ENCODE measurements around the gene TMEM170B.

TMEM170B gene

DNA sequence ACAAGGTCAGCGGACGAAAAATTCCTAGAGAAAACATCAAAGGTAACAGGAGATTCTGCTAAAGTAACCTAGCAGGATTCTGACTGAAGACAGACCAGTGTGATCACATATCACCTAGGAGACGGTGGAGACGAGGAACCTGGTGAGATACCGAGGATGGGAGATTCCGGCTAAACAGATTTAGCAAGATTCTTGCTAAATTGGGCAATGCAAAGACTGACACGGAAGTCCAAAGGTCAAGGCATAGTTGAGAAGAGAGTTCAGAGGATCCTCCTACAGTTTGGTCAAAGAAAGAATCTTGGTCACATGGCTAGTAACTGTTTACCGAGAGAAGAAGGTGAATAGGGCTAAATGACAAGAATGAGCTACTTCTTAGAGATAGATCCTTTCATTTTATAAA lies 61.1 kb downstream of the TMEM170B start:
- H3K4me3 ChIP-seq (ENCODE audit: low read depth, low read length), result no peak overlapping the region
- TF ChIP-seq, protein P1, sequence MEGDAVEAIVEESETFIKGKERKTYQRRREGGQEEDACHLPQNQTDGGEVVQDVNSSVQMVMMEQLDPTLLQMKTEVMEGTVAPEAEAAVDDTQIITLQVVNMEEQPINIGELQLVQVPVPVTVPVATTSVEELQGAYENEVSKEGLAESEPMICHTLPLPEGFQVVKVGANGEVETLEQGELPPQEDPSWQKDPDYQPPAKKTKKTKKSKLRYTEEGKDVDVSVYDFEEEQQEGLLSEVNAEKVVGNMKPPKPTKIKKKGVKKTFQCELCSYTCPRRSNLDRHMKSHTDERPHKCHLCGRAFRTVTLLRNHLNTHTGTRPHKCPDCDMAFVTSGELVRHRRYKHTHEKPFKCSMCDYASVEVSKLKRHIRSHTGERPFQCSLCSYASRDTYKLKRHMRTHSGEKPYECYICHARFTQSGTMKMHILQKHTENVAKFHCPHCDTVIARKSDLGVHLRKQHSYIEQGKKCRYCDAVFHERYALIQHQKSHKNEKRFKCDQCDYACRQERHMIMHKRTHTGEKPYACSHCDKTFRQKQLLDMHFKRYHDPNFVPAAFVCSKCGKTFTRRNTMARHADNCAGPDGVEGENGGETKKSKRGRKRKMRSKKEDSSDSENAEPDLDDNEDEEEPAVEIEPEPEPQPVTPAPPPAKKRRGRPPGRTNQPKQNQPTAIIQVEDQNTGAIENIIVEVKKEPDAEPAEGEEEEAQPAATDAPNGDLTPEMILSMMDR (IDR thresholded peaks at IDR 0.05; ENCODE audit: borderline replicate concordance, insufficient read depth, low read depth, low read length), result no peak

DNA sequence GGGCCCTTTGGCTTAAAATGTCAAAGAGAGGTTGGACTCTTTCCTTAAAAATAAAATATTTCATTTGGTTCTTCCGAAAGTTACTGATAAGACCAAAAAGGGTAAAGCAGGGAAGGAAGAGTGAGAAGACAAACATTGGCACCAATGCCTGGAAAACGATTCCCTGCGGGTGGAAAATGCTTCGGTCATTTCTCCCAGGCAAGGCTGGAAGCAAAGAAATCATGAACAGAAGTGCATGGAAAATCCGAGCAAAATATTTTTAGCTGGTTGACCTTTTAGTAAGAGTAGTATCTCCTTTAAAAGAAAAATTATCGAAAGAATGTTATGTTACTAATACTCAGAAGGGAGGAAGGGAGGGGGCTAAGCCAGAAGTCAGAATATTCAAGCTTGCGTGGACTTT lies 62.7 kb downstream of the TMEM170B start:
- no peak overlapping the region for H3K4me3 ChIP-seq (ENCODE audit: low read depth, low read length)
- TF ChIP-seq, protein P1 (IDR thresholded peaks at IDR 0.05; ENCODE audit: borderline replicate concordance, insufficient read depth, low read depth, low read length), result no peak

DNA sequence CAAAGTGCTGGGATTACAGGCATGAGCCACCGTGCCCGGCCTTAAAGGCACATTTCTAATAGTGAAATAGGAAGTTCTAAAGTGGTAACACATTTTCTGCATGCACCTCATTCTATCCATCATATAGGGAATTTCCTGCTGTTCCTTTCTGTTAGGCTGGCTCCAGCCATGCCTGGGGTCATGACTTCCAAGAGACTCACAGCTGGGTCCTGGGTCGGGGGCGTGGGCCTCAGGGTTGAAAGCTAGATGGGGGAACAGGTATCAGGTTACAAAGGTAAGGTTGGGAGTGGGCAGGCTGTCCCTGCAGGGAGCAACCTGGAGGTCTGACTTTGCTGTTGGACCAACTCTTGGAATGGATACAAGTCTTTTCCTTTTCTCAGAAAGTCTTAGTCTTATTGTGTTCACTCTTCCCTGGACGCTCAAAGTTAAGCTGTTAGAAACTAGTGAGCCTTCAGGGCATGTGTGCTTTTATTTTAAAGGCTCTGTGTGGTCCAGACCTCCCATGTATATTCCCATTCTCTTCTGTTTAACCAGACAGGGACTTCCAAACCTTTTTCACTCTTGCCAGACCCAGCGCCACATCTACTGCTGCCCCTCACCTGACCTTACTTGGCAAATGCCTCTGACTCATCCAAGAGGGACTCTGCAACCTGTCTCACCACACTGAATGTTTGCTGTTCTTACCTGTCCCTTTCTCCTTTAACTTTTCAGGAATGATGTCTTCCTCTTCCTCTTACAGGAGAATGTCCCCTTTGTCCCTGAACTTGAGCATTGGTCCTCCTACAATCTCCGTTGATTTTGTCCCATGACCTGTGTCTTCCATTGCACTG lies 64.4 kb downstream of the TMEM170B start:
- H3K4me3 ChIP-seq (ENCODE audit: low read depth, low read length), result no peak overlapping the region
- TF ChIP-seq, protein P1 (IDR thresholded peaks at IDR 0.05; ENCODE audit: borderline replicate concordance, insufficient read depth, low read depth, low read length), result no peak

DNA sequence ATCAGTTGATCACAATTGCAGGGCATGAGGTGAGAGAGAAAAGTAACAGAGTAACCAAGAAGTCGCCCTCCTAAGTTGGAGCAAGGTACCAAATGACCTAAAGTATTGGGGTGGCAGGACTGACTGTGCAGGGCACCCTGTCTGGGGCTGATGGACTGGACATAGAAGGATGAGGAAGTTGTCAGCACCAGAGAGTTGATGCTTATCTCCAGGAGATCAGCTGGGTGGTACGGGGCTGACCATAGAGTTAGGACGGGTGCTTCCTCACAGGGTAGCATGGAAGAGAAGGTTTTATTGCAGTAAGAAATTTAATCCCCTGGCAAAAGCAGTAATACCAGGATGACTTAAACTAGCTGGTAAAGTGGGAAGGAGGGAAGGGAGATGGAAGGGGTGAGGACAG lies 66.7 kb downstream of the TMEM170B start:
- H3K4me3 ChIP-seq (ENCODE audit: low read depth, low read length), result no peak overlapping the region
- TF ChIP-seq, protein P1 (IDR thresholded peaks at IDR 0.05; ENCODE audit: borderline replicate concordance, insufficient read depth, low read depth, low read length), result no peak

DNA sequence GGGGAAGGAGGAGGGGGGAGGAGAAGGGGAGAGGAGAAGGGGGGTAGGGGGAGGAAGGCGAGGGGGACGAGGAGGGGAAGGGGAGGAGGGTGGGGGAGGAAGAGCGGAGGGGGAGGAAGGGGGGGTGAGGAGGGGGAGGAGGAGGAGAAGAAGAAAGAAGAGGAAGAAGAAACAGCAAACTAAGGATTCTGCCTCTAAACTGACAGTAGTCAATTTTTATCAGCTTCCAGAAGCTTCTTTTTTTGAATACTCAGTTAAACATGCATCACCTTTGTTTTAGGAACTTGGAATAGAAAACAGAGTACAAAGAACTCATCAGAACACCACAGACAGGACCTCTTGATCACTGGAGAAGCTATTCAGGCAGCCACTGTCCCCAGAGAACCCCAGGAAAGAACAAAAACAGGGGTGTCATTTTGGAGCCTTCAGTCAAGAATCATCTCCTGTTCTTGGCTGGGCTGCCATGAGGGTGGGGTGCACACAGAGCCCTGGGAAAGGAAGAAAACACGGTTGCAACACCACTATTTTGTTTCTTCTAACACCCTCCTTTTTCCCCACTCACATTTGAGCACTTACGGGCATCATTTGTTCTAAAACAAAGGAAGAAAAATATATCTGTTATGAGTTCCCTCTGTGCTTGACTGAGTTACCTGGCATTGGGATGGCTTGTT lies 67.4 kb downstream of the TMEM170B start:
- H3K4me3 ChIP-seq (ENCODE audit: low read depth, low read length), result no peak overlapping the region
- TF ChIP-seq, protein P1 (IDR thresholded peaks at IDR 0.05; ENCODE audit: borderline replicate concordance, insufficient read depth, low read depth, low read length), result no peak

DNA sequence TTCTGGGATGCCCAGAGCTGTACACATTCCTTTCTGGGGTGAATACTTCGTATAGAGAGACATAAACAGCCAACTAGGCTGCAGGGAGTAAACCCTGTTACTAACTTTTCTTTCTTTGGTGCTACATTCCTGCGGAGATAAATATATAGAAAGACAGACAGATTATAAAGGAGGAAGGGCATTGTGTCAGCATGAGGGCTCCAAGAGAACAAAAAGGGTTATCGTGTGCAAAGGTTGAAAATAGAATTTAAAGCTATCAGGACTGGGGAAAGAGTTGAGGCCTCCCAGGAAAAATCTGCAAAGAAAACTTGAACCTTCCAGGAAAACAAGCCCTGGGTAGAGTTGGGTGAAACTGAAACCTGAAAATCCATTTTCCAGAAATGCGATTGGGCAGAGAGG lies 68.0 kb downstream of the TMEM170B start:
- H3K4me3 ChIP-seq (ENCODE audit: low read depth, low read length), result no peak overlapping the region
- TF ChIP-seq, protein P1 (IDR thresholded peaks at IDR 0.05; ENCODE audit: borderline replicate concordance, insufficient read depth, low read depth, low read length), result no peak

DNA sequence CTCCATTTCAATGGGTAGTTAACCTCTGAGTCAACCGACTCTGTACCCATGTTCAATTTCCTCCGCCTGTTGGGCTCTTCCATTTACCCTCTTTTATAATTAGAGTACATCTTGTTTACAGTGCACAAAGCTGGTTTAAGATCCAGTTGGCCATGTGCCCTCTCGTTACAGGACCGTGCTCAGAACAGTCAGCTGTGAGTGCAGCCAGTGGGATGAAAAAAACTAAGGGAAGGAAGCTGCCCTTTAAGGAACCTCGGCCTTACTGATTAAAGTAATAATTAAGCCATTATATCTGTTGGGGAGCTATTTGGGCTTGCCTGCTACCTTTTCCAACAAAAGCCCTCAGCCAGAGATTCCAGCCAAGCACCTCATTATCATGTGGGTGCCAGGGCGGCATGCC lies 68.8 kb downstream of the TMEM170B start:
- H3K4me3 ChIP-seq (ENCODE audit: low read depth, low read length), result no peak overlapping the region
- TF ChIP-seq, protein P1 (IDR thresholded peaks at IDR 0.05; ENCODE audit: borderline replicate concordance, insufficient read depth, low read depth, low read length), result no peak
